GM23248 (cell line): ENCODE results near the gene GALNT14.

ENCODE experiments used
- EZH2 ChIP-seq: fragments of 200-600 bp; sonication (generic); IDR thresholded peaks from 2 replicates; pipeline ENCODE4 v1.6.1; 2018; ENCODE audit warnings: antibody characterized with exemption, mild to moderate bottlenecking; ENCODE audit not compliant: insufficient read depth, poor library complexity, severe bottlenecking
- EZH2phosphoT487 ChIP-seq: fragments of 200-600 bp; sonication (generic); IDR thresholded peaks from 2 replicates; pipeline ENCODE4 v1.6.1; 2018; ENCODE audit warnings: antibody characterized with exemption, moderate library complexity, mild to moderate bottlenecking, low read depth; ENCODE audit not compliant: insufficient read depth

GRCh38 chr2:31067259-31067658, 71.0 kb downstream of the GALNT14 start:
- no peak for TF ChIP-seq EZH2phosphoT487
- TF ChIP-seq EZH2 = no peak
